ENCODE data around the gene ZP1.
A peak's percentile ranks its signal among the peaks of the same experiment; 100 is the strongest.
"Not testable (repeated sequence)": the region's sequence is repeated elsewhere in the genome, so short reads cannot be mapped to it uniquely, and the experiment has no call there.

ZP1 gene

GRCh38 chr11:60878245-60879101 is 11.1 kb downstream of the ZP1 start:
- no peak for DNase-seq (ENCODE audit: low read depth)

GRCh38 chr11:60879104-60879503 is 11.8 kb downstream of the ZP1 start:
- DNase-seq (ENCODE audit: low read depth) = no peak

- DNase-seq (ENCODE audit: low read depth) = no peak
These were observed 12.7 kb downstream of the ZP1 start for GRCh38 chr11:60879971-60880588.

GRCh38 chr11:60880643-60881282 is 13.4 kb downstream of the ZP1 start:
- DNase-seq (ENCODE audit: low read depth) = no peak

- peak; percentile 70 for DNase-seq (ENCODE audit: low read depth)
These were observed 20.2 kb downstream of the ZP1 start for GRCh38 chr11:60887556-60887955.

- DNase-seq (ENCODE audit: low read depth) = no peak
These were observed 22.5 kb downstream of the ZP1 start for GRCh38 chr11:60889869-60890311.

GRCh38 chr11:60890696-60891095 is 23.4 kb downstream of the ZP1 start:
- DNase-seq (ENCODE audit: low read depth) = no peak

GRCh38 chr11:60891103-60891741 is 23.9 kb downstream of the ZP1 start:
- DNase-seq (ENCODE audit: low read depth) = no peak

- DNase-seq (ENCODE audit: low read depth) = no peak
These were observed 28.3 kb downstream of the ZP1 start for GRCh38 chr11:60895687-60896086.

GRCh38 chr11:60897496-60897895 is 30.2 kb downstream of the ZP1 start:
- no peak for DNase-seq (ENCODE audit: low read depth)

GRCh38 chr11:60899046-60899936 is 31.9 kb downstream of the ZP1 start:
- DNase-seq (ENCODE audit: low read depth) = peak; percentile 76

- no peak for DNase-seq (ENCODE audit: low read depth)
These were observed 32.6 kb downstream of the ZP1 start for GRCh38 chr11:60899977-60900376.

- no peak for DNase-seq (ENCODE audit: low read depth)
These were observed 33.5 kb downstream of the ZP1 start for GRCh38 chr11:60900673-60901404.

GRCh38 chr11:60902625-60903024 is 35.3 kb downstream of the ZP1 start:
- DNase-seq (ENCODE audit: low read depth) = no peak

- DNase-seq (ENCODE audit: low read depth) = peak; percentile 44
These were observed 37.7 kb downstream of the ZP1 start for GRCh38 chr11:60905047-60905446.

- peak; percentile 80 for DNase-seq (ENCODE audit: low read depth)
These were observed 38.3 kb downstream of the ZP1 start for GRCh38 chr11:60905551-60906113.

GRCh38 chr11:60906132-60906972 is 39.0 kb downstream of the ZP1 start, which contains the start of gene PRPF19:
Gene PRPF19 (minus strand): TSS chr11:60906585. CDS start chr11:60906382, 203 bp downstream.
- peak; percentile 97 for DNase-seq (ENCODE audit: low read depth)

- no peak for DNase-seq (ENCODE audit: low read depth)
These were observed 41.5 kb downstream of the ZP1 start for GRCh38 chr11:60908803-60909202.

GRCh38 chr11:60909680-60910280 is 42.4 kb downstream of the ZP1 start:
- not testable (repeated sequence) for DNase-seq (ENCODE audit: low read depth)

Data from ELR (cell line).